Panc1 (cell line): Measurements from ENCODE around the gene SAMD1.
A peak's percentile ranks its signal among the peaks of the same experiment; 100 is the strongest.

Experiments used
- POLR2AphosphoS5 ChIP-seq: IDR thresholded peaks from 2 replicates; pipeline ENCODE4 v1.6.1; 2012; ENCODE audit warnings: mild to moderate bottlenecking, low read depth, low read length, moderate library complexity
- SIN3A ChIP-seq: IDR thresholded peaks from 2 replicates; pipeline ENCODE4 v1.6.1; 2012; ENCODE audit warnings: low read depth, mild to moderate bottlenecking, low read length, moderate library complexity, borderline replicate concordance; ENCODE audit not compliant: insufficient read depth
- TF ChIP-seq, protein P1 (sequence below): fragments of 450-650 bp; IDR thresholded peaks from 2 replicates; pipeline ENCODE4 v1.5.1; 2017; ENCODE audit warnings: mild to moderate bottlenecking

DNA sequence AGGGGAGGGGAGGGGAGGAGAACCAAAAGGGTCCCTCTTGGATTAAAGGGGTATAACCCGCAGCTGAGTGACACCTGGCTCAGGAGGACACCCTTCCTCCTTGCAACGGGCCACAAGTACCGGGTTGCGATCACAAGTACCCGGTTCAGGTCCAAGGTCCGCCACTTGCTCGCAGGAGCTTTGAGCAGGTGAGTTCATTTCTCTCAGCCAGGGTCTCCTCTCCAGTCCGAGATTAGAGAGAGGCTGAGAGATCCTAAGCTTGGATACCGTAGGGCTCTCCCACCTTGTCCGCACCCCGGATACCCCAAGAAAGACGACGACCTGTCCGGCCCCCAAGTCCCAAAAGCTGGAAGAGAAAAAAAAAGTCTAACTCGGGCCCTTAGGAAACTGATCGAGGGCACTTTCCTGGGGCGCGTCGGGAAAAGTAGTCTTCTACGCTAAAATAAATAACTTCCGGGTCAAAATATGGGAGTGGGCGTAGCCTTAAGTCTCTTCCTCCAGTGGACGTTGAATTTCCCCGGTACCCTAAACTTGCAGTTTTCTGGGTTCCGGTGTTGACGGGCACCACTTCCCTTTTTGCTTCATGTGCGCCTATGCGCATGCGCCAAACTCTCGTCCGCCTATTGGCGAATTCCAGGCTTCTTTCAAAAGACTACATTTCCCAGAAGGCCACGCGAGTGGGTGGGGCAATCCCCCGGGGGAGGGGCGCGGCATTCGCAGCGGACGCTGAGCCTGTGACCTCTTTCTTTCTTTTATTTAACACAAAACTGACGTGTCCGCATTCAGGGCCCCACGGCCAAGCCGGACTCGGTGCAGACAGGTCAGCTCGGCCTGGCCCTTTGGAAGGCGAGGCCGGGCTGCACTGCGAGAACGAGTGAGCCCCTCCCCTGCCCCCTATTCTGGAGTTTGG is 9.4 kb downstream of the SAMD1 start:
- TF ChIP-seq POLR2AphosphoS5 (peak; percentile 67), SIN3A (no peak; the same call in 1 of the 2 replicates)
- TF ChIP-seq, protein P1, sequence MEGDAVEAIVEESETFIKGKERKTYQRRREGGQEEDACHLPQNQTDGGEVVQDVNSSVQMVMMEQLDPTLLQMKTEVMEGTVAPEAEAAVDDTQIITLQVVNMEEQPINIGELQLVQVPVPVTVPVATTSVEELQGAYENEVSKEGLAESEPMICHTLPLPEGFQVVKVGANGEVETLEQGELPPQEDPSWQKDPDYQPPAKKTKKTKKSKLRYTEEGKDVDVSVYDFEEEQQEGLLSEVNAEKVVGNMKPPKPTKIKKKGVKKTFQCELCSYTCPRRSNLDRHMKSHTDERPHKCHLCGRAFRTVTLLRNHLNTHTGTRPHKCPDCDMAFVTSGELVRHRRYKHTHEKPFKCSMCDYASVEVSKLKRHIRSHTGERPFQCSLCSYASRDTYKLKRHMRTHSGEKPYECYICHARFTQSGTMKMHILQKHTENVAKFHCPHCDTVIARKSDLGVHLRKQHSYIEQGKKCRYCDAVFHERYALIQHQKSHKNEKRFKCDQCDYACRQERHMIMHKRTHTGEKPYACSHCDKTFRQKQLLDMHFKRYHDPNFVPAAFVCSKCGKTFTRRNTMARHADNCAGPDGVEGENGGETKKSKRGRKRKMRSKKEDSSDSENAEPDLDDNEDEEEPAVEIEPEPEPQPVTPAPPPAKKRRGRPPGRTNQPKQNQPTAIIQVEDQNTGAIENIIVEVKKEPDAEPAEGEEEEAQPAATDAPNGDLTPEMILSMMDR = no peak
